GM12874 (cell line): ENCODE results near the gene AGBL5.

Experiments used
- TF ChIP-seq, protein P1 (sequence below): IDR thresholded peaks from 2 replicates; pipeline ENCODE4 v1.5.1; 2011; ENCODE audit warnings: low read depth, mild to moderate bottlenecking, control low read depth, low read length, moderate library complexity; ENCODE audit not compliant: insufficient read depth

AGBL5 gene

DNA sequence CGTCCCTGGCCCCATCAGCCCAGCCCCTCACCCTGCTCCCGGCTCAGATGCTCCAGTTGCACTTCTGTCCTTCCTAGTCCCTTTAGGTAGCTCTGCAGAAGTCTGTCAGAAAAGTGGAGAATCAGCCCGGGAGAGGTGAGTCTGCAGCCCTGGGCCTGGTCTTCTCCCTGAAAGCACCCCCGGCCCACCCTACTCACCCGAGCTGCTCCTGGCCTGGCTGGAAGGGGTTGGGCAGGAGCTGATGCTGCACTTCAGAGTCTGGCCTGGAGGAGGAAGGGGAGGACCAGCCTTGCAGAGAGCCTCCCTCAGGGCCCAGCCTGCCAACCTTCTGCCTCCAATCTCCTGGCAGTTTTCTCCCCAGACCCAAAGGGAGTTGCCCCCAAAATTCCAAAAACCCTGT is 50.9 kb downstream of the AGBL5 start:
- TF ChIP-seq, protein P1, sequence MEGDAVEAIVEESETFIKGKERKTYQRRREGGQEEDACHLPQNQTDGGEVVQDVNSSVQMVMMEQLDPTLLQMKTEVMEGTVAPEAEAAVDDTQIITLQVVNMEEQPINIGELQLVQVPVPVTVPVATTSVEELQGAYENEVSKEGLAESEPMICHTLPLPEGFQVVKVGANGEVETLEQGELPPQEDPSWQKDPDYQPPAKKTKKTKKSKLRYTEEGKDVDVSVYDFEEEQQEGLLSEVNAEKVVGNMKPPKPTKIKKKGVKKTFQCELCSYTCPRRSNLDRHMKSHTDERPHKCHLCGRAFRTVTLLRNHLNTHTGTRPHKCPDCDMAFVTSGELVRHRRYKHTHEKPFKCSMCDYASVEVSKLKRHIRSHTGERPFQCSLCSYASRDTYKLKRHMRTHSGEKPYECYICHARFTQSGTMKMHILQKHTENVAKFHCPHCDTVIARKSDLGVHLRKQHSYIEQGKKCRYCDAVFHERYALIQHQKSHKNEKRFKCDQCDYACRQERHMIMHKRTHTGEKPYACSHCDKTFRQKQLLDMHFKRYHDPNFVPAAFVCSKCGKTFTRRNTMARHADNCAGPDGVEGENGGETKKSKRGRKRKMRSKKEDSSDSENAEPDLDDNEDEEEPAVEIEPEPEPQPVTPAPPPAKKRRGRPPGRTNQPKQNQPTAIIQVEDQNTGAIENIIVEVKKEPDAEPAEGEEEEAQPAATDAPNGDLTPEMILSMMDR = no peak

DNA sequence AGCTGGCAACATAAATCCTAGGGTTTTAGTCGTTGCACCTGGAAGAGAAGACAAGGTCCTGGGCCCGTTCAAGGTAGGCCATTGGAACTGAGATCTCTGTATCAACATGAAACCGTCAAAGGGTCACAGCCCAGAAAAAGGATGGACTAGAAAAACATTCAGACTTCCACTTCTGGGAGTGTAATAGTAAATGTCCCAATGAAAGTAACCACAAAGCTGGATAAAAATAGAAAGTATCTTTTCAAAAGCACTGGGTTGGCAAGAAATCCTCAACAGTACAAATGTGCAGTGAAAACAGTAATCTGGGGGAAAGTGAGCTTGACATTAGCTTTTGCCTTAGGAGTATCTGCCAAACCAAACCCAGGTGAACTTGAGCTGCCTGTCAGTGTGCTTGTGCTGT is 54.5 kb downstream of the AGBL5 start:
- TF ChIP-seq, protein P1 = no peak

DNA sequence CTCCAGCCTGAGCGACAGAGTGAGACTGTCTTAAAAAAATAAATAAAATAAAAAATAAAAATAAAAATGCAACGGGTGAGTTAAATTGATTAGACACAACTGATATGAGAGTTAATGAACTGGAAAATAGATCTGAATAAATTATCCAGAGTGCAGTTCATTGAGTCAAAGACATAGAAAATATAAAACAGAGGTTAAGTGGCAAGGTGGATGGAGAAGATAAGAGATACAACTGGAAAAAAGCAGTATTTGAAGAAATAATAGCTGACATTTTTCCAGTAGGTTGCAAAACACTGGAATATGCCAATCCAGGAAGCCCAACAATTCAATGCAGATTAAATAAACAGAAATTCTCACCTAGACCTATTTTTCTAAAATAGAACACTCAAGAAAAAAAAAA is 56.8 kb downstream of the AGBL5 start:
- TF ChIP-seq, protein P1 = no peak

DNA sequence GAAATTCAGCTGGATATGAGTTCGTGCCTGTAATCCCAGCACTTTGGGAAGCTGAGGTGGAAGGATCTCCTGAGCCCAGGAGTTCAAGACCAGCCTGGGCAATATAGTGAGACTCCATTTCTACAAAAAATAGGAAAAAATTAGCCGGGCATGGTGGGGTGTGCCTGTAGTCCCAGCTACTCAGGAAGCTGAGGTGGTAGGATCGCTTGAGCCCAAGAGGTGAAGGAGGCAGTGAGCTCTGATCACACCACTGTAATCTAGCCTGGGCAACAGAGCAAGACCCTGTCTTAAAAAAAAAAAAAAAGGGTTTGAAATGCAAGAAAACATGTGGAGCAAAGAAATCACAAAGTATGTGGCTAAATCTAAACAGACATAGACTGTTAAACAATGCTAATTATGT is 57.6 kb downstream of the AGBL5 start:
- TF ChIP-seq, protein P1 = no peak

DNA sequence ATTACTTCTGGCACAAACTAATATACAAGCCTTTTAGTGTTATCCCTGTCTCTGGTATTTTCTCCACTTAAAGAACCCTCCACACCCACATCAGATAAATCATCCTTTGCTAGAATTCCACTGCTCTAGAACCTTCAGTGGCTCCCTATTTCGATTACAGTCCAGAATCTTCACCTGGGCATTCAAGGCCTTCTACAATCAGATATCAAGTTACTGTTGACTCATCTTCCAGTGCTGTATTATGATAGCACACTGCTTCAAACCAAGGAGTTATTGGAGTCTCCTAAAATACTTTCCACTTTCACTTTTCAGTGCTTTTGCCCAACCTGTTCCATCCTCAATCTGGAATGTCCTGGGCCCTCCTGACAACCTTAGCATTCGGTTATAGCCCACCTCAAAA is 64.1 kb downstream of the AGBL5 start:
- TF ChIP-seq, protein P1 = no peak

DNA sequence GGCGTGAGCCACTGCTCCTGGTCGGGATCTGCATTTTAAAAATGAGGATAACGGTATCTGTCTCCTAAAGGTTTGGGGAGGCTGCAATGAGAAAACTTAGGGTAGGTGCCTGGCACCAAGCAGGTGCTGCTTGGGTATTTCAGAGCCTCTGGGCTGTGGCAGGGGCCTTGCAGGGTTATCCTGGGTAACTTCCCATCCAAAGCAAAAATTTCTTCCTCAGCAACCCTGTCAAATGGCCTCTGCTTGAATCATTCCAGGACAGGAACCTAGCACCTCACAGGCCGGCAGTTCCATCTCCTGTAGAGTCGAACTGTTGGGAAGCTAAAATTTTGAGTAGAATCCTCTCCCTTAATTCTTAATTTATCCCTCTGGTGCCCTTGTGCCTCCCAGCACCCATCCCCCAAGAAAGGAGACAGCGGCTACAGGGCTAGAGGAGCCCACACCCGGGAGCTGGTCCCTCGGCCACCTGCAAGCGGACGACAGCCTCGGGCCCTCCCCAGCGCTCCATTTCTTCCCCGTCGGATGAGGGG is 66.6 kb downstream of the AGBL5 start:
- TF ChIP-seq, protein P1 = no peak

DNA sequence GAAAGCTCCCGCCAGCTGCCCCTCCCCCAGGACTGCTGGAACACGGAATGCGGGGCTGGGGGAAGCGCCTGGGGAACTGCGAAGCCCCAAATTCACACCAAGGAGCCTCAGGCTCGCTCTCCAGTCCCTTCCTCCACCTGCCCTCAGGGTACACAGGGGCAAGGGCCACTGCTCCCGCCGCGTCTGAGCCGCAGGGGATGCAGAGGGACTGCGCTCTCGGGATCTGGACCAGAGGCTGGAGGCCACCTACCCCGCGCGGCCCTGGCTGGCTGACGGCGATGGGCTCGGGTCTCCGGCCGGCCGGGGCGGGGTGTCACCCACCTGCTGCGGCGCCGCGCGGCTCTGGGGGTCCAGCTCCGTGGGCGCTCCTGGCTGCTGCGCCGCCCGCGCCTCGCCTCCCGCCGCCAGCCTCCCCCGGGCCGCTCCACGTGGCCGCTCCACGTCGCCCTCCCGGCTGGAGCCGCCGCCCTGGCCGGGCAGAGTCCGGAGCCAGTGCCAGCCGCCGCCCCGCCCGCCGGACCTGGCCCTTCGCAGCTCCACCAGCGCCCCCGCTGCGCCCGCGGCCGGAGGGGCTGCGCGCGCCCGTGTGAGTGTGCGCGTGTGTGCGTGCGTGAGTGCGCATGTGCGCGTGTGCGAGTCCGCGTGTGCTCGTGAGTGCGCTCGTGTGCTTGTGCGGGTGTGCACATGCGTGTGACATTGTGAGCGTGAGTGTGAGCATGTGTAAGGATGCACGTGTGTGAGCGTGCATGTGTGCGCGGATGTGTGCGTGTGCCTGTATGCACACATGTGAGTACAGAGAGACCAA is 67.3 kb downstream of the AGBL5 start, which contains the start of gene CGREF1:
CGREF1 (minus strand) TSS at position 604 of the 805 bp plus-strand sequence. CDS start 14,762 bp downstream, outside the sequence.
- TF ChIP-seq, protein P1 = no peak
